ENCODE measurements around the gene IFFO2. TPM values are rescaled to one million over a fixed set of nuclear protein-coding genes. Genes with fewer than 3 reads are reported as not detected.

Gene IFFO2
- total and polyA plus RNA-seq, 4 donors = 0.88 to 7.4 (median 3.0) TPM

- Histone ChIP-seq H3K4me3 (ENCODE audit: low read depth in 1 of 3, low read length in 3 of 3) (no peak overlapping the region), H3K9ac (ENCODE audit: low read depth in 1 of 2, low read length in 2 of 2) (no peak overlapping the region)
- 55% methylated on average over 16 of the region's 16 CpGs for WGBS
Observed at GRCh38 chr1:18907021-18907916, 49.2 kb downstream of the IFFO2 start.

GRCh38 chr1:18903291-18903756 is 53.2 kb downstream of the IFFO2 start:
- DNase-seq (ENCODE audit: low spot score) = no peak
- Histone ChIP-seq H3K36me3 (ENCODE audit: control insufficient read depth in 4 of 4, insufficient read depth in 3 of 4, low read depth in 1 of 4, low read length in 3 of 4) (peaks cover 0 to 3% (median under 1%) of the 10 kb centered on the region in 4 donors), H3K4me1 (ENCODE audit: control insufficient read depth in 4 of 4, insufficient read depth in 4 of 4, low read length in 3 of 4) (peaks cover 8 to 42% (median 31%) of the 10 kb centered on the region in 4 donors), H3K9ac (ENCODE audit: low read depth in 1 of 2, low read length in 2 of 2) (peak overlapping the region in 1 of 2 donors; percentile 11), H3K27ac (ENCODE audit: low read depth in 1 of 2, low read length in 2 of 2) (peak overlapping the region; percentile 85 to 94), H3K9me3 (ENCODE audit: control insufficient read depth in 4 of 4, low read length in 3 of 4) (no peaks in the 10 kb centered on the region), H3K27me3 (ENCODE audit: control insufficient read depth in 4 of 4, insufficient read depth in 4 of 4, low read length in 3 of 4) (no peaks in the 10 kb centered on the region), H3K4me3 (ENCODE audit: low read depth in 1 of 3, low read length in 3 of 3) (peak overlapping the region; percentile 51 to 94 (median 54))
- 28% methylated on average over 8 of the region's 8 CpGs for WGBS
- TF ChIP-seq YY1 (IDR thresholded peaks at IDR 0.05) = no peak
- TF ChIP-seq GABPA (IDR thresholded peaks at IDR 0.05 in 1 of 2, conservative IDR thresholded peaks at IDR 0.05 in 1 of 2) = no peak

More at GRCh38 chr1:18907021-18907916, 49.2 kb downstream of the IFFO2 start:
- DNase-seq (ENCODE audit: low spot score) = peak; percentile 59
- TF ChIP-seq NR2F2 (IDR thresholded peaks at IDR 0.05) (no peak), HNF4G (IDR thresholded peaks at IDR 0.05) (no peak), RXRA (IDR thresholded peaks at IDR 0.05) (no peak), YY1 (IDR thresholded peaks at IDR 0.05) (no peak), SP1 (IDR thresholded peaks at IDR 0.05) (no peak), JUND (IDR thresholded peaks at IDR 0.05) (no peak), GABPA (IDR thresholded peaks at IDR 0.05 in 1 of 2, conservative IDR thresholded peaks at IDR 0.05 in 1 of 2) (no peak), RAD21 (IDR thresholded peaks at IDR 0.05) (peak; percentile 84), EGR1 (IDR thresholded peaks at IDR 0.05; ENCODE audit: low read depth in 2 of 2) (no peak), TAF1 (conservative IDR thresholded peaks at IDR 0.05) (no peak), HNF4A (conservative IDR thresholded peaks at IDR 0.05) (peak in 1 of 2 donors; percentile 13)
- TF ChIP-seq, protein P1, sequence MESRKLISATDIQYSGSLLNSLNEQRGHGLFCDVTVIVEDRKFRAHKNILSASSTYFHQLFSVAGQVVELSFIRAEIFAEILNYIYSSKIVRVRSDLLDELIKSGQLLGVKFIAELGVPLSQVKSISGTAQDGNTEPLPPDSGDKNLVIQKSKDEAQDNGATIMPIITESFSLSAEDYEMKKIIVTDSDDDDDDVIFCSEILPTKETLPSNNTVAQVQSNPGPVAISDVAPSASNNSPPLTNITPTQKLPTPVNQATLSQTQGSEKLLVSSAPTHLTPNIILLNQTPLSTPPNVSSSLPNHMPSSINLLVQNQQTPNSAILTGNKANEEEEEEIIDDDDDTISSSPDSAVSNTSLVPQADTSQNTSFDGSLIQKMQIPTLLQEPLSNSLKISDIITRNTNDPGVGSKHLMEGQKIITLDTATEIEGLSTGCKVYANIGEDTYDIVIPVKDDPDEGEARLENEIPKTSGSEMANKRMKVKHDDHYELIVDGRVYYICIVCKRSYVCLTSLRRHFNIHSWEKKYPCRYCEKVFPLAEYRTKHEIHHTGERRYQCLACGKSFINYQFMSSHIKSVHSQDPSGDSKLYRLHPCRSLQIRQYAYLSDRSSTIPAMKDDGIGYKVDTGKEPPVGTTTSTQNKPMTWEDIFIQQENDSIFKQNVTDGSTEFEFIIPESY (IDR thresholded peaks at IDR 0.05) = no peak
- TF ChIP-seq, protein P2, sequence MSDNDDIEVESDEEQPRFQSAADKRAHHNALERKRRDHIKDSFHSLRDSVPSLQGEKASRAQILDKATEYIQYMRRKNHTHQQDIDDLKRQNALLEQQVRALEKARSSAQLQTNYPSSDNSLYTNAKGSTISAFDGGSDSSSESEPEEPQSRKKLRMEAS (IDR thresholded peaks at IDR 0.05) = no peak
- TF ChIP-seq, protein P3, sequence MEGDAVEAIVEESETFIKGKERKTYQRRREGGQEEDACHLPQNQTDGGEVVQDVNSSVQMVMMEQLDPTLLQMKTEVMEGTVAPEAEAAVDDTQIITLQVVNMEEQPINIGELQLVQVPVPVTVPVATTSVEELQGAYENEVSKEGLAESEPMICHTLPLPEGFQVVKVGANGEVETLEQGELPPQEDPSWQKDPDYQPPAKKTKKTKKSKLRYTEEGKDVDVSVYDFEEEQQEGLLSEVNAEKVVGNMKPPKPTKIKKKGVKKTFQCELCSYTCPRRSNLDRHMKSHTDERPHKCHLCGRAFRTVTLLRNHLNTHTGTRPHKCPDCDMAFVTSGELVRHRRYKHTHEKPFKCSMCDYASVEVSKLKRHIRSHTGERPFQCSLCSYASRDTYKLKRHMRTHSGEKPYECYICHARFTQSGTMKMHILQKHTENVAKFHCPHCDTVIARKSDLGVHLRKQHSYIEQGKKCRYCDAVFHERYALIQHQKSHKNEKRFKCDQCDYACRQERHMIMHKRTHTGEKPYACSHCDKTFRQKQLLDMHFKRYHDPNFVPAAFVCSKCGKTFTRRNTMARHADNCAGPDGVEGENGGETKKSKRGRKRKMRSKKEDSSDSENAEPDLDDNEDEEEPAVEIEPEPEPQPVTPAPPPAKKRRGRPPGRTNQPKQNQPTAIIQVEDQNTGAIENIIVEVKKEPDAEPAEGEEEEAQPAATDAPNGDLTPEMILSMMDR (IDR thresholded peaks at IDR 0.05; ENCODE audit: low read depth, low read length, missing input control) = peak; percentile 65
- Histone ChIP-seq H3K36me3 (ENCODE audit: control insufficient read depth in 4 of 4, insufficient read depth in 3 of 4, low read depth in 1 of 4, low read length in 3 of 4) (peaks cover 0 to 34% (median 9%) of the 10 kb centered on the region in 4 donors), H3K4me1 (ENCODE audit: control insufficient read depth in 4 of 4, insufficient read depth in 4 of 4, low read length in 3 of 4) (peaks cover 4 to 13% (median 11%) of the 10 kb centered on the region in 4 donors), H3K9me3 (ENCODE audit: control insufficient read depth in 4 of 4, low read length in 3 of 4) (no peaks in the 10 kb centered on the region), H3K27me3 (ENCODE audit: control insufficient read depth in 4 of 4, insufficient read depth in 4 of 4, low read length in 3 of 4) (no peaks in the 10 kb centered on the region), H3K27ac (ENCODE audit: low read depth in 1 of 2, low read length in 2 of 2) (peak overlapping the region in 1 of 2 donors; percentile 29)

All from liver (tissue), 9 donors.